H1 (cell line): ENCODE results near the gene ADGRL3. TPM values are rescaled to one million over a fixed set of nuclear protein-coding genes. Genes with fewer than 3 reads are reported as not detected.

ENCODE experiments used
- JUN ChIP-seq: IDR thresholded peaks from 2 replicates; pipeline ENCODE4 v1.6.1; 2011; ENCODE audit warnings: low read depth, mild to moderate bottlenecking, improper control_type of control experiment, low read length
- SP2 ChIP-seq: IDR thresholded peaks from 2 replicates; pipeline ENCODE4 v1.6.1; 2012; ENCODE audit warnings: mild to moderate bottlenecking, low read length, inconsistent platforms
- TAF1 ChIP-seq: IDR thresholded peaks from 2 replicates; pipeline ENCODE4 v1.6.1; 2011; ENCODE audit warnings: mild to moderate bottlenecking, low read depth, low read length
- polyA plus RNA-seq, 7 experiments: library from polyadenylated mRNA; depleted of rRNA in 3 of 7; stranded (reverse) in 5 of 7; unstranded in 2 of 7; fragments of >200 nt in 5 of 7; fragments of 200-250 nt in 2 of 7; gene quantifications; 1 replicate in 5 of 7; 2 replicates in 1 of 7; 4 replicates in 1 of 7; pipeline versions ENCODE4 v1.2.1 to v1.2.3, GENCODE V29; 2011 to 2013; ENCODE audit warnings: missing spikeins in 2 of 7, mixed read lengths in 2 of 7
- total RNA-seq: library from RNA; stranded (reverse); fragmentation: NEBNext Ultra II Directional; extraction: Animal tissue kit (Norgen Biotek cat#: 25700); gene quantifications from 2 replicates; pipeline ENCODE4 v1.2.1, GENCODE V29; 2021

ADGRL3 gene
- total and polyA plus RNA-seq, 2 of the 8 experiments (the other 6 are each of a cell fraction or from before 2014, with no cell fraction given): 6.6 to 13.0 TPM

GRCh38 chr4:61805227-61805626, 605.1 kb downstream of the ADGRL3 start (continued):
- TF ChIP-seq TAF1 (no peak), SP2 (no peak), JUN (no peak)
